HG02884 (cell line): ENCODE results near the gene SHC1.
"Not testable (repeated sequence)": the region's sequence is repeated elsewhere in the genome, so short reads cannot be mapped to it uniquely, and the experiment has no call there.

Experiments
- ATAC-seq: cut with Tn5 transposase; IDR thresholded peaks from one replicate; pipeline ENCODE4 v1.9.1; 2021; ENCODE audit warnings: mild to moderate bottlenecking, moderate library complexity; ENCODE audit not compliant: unreplicated experiment

Gene SHC1

GRCh38 chr1:154996966-154997701, 26.6 kb upstream of the SHC1 start:
- ATAC-seq, result no peak

DNA sequence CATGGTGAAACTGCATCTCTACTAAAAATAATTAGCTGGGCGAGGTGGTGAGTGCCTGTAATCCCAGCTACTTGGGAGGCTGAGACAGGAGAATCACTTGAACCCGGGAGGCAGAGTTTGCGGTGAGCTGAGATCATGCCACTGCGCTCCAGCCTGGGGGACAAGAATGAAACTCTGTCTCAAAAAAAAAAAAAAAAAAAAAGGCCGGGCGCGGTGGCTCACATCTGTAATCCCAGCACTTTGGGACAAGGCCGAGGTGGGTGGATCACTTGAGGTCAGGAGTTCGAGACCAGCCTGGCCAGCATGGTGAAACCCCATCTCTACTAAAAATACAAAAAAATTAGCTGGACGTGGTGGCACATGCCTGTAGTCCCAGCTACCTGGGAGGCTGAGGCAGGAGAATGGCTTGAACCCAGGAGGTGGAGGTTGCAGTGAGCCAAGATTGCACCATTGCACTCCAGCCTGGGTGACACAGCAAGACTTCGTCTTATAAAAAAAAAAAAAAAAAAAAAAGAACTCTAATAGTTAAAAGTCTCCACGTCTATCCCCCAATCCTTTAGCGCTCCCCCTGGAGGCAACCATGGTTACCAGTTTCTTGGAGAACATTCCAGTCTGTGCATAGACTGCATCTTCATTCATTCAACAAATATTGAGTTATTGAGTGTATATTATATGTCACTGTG, 24.9 kb upstream of the SHC1 start:
- ATAC-seq, result not testable (repeated sequence)

DNA sequence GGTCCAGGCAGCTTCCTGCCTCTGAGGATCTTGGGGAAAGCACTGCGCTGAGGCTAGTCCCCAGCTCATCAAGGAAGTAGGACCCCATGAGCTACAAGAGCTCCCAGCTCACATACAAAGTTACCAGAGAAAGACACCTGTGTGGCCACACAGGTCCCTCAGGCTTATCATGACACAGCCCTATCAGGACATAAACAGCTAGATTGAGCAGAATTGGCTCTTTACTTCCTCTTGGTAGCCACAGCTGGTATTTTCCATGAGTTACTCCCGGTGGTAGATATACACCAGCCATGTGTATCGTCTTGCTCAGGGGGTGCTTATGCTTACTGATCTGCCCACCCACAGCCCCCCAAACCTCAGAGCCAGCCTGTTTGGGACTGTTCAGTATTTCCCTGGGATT, 24.0 kb upstream of the SHC1 start:
- no peak for ATAC-seq

- no peak for ATAC-seq
Measured at GRCh38 chr1:154994269-154994587, 23.7 kb upstream of the SHC1 start.

- no peak for ATAC-seq
Measured at GRCh38 chr1:154993572-154994268, 23.2 kb upstream of the SHC1 start, which contains the start of gene LENEP. Gene LENEP, plus strand, starts transcription at chr1:154993586. Its CDS starts 22 bp downstream, at chr1:154993608.

GRCh38 chr1:154992721-154993571, 22.4 kb upstream of the SHC1 start:
- no peak for ATAC-seq

GRCh38 chr1:154990276-154990675, 19.7 kb upstream of the SHC1 start:
- no peak for ATAC-seq

DNA sequence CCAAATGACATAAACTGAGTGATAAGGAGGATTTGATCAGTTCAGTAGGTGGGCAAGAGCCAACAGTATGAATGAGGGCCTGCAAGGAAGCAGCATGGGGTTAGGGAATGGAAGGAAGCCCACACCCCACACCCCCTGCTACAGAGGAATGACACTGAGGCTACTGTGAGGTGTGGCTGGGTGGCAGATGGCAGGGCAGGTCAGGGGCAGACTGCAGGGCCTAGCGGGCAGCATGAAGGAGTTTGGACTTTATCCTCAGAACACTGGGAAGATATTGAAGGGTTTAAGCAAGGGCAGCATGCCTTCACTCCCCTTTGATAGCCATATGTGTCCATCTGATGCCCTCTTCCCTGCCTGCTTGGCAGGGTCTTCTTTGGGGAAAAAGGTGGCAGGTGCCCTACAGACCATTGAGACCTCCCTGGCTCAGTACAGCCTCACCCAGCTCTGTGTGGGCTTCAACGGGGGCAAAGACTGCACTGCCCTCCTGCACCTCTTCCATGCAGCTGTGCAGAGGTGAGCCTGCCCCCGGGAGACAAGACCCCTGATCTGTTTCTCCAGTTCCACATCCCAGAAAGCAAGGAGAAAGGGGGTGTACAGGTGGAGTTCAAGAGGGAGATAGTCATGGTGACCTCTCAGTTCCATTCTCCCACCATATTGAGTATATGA, 18.8 kb upstream of the SHC1 start:
- no peak for ATAC-seq

DNA sequence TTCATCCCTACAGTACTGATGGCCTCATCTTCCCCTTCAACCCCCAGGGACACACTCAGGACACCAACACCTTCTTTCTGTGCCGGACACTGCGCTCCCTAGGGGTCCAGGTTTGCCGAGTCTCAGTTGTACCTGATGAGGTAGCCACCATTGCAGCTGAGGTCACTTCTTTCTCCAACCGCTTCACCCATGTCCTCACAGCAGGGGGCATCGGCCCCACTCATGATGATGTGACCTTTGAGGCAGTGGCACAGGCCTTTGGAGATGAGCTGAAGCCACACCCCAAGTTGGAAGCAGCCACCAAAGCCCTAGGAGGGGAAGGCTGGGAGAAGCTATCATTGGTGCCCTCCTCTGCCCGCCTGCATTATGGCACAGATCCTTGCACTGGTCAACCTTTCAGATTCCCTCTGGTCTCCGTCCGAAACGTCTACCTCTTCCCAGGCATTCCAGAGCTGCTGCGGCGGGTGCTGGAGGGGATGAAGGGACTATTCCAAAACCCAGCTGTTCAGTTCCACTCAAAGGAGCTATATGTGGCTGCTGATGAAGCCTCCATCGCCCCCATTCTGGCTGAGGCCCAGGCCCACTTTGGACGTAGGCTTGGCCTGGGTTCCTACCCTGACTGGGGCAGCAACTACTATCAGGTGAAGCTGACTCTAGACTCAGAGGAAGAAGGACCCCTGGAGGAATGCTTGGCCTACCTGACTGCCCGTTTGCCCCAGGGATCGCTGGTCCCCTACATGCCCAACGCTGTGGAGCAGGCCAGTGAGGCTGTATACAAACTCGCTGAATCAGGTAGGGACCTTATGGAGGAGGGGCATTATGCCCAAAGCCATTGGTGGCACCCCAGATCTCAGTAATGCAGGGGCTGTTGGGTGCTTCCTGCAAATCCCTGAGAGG, 17.8 kb upstream of the SHC1 start:
- ATAC-seq, result no peak

GRCh38 chr1:154987326-154987725, 16.8 kb upstream of the SHC1 start:
- no peak for ATAC-seq

- ATAC-seq, result not testable (repeated sequence)
Measured at GRCh38 chr1:154986736-154987135, 16.2 kb upstream of the SHC1 start.

- no peak for ATAC-seq
Measured at GRCh38 chr1:154983776-154984466, 13.4 kb upstream of the SHC1 start.

- ATAC-seq, result peak; percentile 99
Measured at GRCh38 chr1:154982897-154983648, 12.5 kb upstream of the SHC1 start, which contains the start of gene FLAD1. Gene FLAD1, plus strand, starts transcription at chr1:154983344. Its CDS starts 351 bp downstream, at chr1:154983695.

- ATAC-seq, result no peak
Measured at GRCh38 chr1:154982341-154982740, 11.8 kb upstream of the SHC1 start.

GRCh38 chr1:154978360-154978759, 7.8 kb upstream of the SHC1 start:
- ATAC-seq, result no peak

- not testable (repeated sequence) for ATAC-seq
Measured at GRCh38 chr1:154977762-154978161, 7.2 kb upstream of the SHC1 start.

- ATAC-seq, result no peak
Measured at GRCh38 chr1:154975409-154976059, 5.0 kb upstream of the SHC1 start.
